ENCODE measurements around the gene OGFOD1.

The OGFOD1 gene

DNA sequence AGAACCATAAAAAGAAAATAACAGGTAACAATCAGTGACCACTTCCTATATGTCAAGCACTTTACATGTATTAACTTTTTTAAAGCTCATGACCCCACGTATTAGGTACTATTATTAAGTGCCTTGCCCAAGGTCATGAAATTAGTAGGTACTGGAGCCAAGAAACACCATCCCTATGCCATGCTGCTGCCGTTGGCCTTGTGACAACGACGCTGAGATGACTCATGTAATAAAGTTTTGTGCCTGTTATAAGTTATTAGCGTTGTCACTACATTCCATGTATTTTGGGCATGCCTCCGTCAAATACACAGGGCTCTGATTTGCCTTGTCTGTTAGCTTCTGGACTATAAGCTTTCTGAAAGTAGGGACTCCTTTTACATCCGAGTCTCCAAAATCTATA lies 67.1 kb downstream of the OGFOD1 start:
- TF ChIP-seq CTCF (IDR thresholded peaks at IDR 0.05) = no peak
- H3K79me2 ChIP-seq = peaks cover 14% of the 10 kb centered on the region
- H3K9me3 ChIP-seq (ENCODE audit: control insufficient read depth, low read length) = no peaks in the 10 kb centered on the region
- H3K4me2 ChIP-seq (ENCODE audit: low read length) = peak overlapping the region; percentile 36
- H3K27me3 ChIP-seq (ENCODE audit: control insufficient read depth, insufficient read depth, low read length) = no peaks in the 10 kb centered on the region
- H3K4me1 ChIP-seq = peaks cover 24% of the 10 kb centered on the region
- H3K4me3 ChIP-seq (ENCODE audit: low read depth, low read length) = peak overlapping the region; percentile 92
- no peaks in the 10 kb centered on the region for H3K36me3 ChIP-seq (ENCODE audit: control insufficient read depth, insufficient read depth, low read length)
- no peak overlapping the region for H2AFZ ChIP-seq
- no peak overlapping the region for H3K9ac ChIP-seq
- no peak overlapping the region for H3K27ac ChIP-seq

DNA sequence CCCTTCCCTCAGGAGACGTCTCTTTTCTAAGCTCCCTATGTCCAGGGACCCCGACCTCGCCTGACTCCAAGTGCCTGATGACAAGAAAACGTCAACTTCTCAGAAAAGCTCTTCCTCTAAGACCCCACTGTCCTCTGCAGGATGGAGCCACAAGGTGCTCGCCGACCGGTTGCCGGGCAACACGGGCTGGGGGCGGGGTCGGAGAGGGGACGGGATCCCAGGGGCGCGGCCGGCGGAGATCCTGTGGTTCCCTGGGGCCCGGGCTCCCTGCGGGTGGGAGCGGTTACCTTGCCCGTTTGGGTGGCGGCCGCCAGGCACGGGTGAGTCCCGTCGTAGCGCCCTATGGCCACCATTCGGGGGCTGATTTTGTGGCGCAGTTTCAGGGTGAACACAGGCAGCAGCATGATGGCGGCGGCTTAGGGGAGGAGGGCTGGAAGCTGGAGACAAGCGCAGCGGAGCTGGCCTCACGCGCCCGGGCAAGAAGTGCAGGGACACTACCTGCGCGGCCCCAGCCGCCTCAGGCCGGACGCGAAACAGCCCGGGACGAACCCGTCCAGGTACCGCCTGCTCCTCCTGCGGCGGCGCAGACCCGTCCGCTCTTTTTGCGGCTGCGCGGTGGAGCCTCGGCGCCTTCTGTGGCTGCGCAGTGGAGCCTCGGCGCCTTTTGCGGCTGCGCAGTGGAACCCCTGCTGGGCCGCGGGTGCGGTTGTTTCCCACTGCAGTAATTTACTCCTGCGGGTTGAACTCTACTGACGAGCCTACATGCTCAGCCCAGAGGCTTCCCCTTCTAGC lies 68.3 kb downstream of the OGFOD1 start, which contains the start of gene BBS2:
Gene BBS2 (minus strand): TSS at position 566 of the 792 bp plus-strand sequence. CDS start 162 bp downstream, at position 404.
- Histone ChIP-seq H3K4me3 (ENCODE audit: low read depth, low read length) (peak within 1 kb of the TSS; percentile 92), H3K79me2 (peaks cover 10% of the 10 kb centered on the region), H3K4me2 (ENCODE audit: low read length) (peak within 1 kb of the TSS; percentile 79), H3K27me3 (ENCODE audit: control insufficient read depth, insufficient read depth, low read length) (no peaks in the 10 kb centered on the region), H3K27ac (peak within 1 kb of the TSS; percentile 96), H3K9me3 (ENCODE audit: control insufficient read depth, low read length) (no peaks in the 10 kb centered on the region), H3K36me3 (ENCODE audit: control insufficient read depth, insufficient read depth, low read length) (no peaks in the 10 kb centered on the region), H3K9ac (peak within 1 kb of the TSS; percentile 70), H3K4me1 (peaks cover 19% of the 10 kb centered on the region), H2AFZ (peak within 1 kb of the TSS; percentile 92)
- no peak for TF ChIP-seq CTCF (IDR thresholded peaks at IDR 0.05)

DNA sequence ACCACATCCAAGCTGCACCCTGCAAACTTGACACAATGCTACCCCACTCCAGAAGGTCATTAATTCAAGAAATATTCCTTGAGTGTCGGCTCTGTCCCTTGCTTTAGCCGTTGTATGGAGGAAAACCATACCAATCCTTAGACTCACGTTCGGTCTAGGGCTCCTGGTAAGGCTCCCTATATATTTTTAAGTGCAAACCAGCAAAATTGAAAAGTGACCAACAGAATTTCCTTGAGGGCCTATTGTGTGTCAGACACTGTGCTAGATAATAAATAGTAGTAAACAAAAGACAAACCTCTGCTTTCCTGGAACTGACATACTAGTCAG lies 68.9 kb downstream of the OGFOD1 start:
- Histone ChIP-seq H3K4me2 (ENCODE audit: low read length) (peak overlapping the region; percentile 79), H3K36me3 (ENCODE audit: control insufficient read depth, insufficient read depth, low read length) (no peaks in the 10 kb centered on the region), H3K4me3 (ENCODE audit: low read depth, low read length) (peak overlapping the region; percentile 92), H3K9ac (no peak overlapping the region), H3K9me3 (ENCODE audit: control insufficient read depth, low read length) (no peaks in the 10 kb centered on the region), H3K79me2 (peaks cover 10% of the 10 kb centered on the region), H3K27ac (peak overlapping the region; percentile 96), H2AFZ (peak overlapping the region; percentile 92), H3K27me3 (ENCODE audit: control insufficient read depth, insufficient read depth, low read length) (no peaks in the 10 kb centered on the region), H3K4me1 (peaks cover 15% of the 10 kb centered on the region)
- no peak for TF ChIP-seq CTCF (IDR thresholded peaks at IDR 0.05)

- Histone ChIP-seq H3K27me3 (ENCODE audit: control insufficient read depth, insufficient read depth, low read length) (no peaks in the 10 kb centered on the region), H3K4me1 (peaks cover 3% of the 10 kb centered on the region), H3K4me2 (ENCODE audit: low read length) (no peak overlapping the region), H2AFZ (no peak overlapping the region), H3K9me3 (ENCODE audit: control insufficient read depth, low read length) (no peaks in the 10 kb centered on the region), H3K79me2 (no peaks in the 10 kb centered on the region), H3K9ac (no peak overlapping the region), H3K36me3 (ENCODE audit: control insufficient read depth, insufficient read depth, low read length) (no peaks in the 10 kb centered on the region), H3K4me3 (ENCODE audit: low read depth, low read length) (no peak overlapping the region), H3K27ac (no peak overlapping the region)
- TF ChIP-seq CTCF (IDR thresholded peaks at IDR 0.05) = no peak
Observed at GRCh38 chr16:56525236-56525635, 73.9 kb downstream of the OGFOD1 start.

All from parathyroid adenoma (tissue), 2 donors.